Measurements from ENCODE around the gene MSRB1. TPM values are rescaled to one million over a fixed set of nuclear protein-coding genes. Genes with fewer than 3 reads are reported as not detected.

The MSRB1 gene
- polyA plus RNA-seq, 2 of the 4 experiments (the other 2 are of a cell fraction): 27.7 to 37.5 TPM

GRCh38 chr16:1917665-1918350 is 25.2 kb downstream of the MSRB1 start:
- WGBS (ENCODE audit: missing lambda C conversion rate): 15% methylated on average over 7 of the region's 81 CpGs

DNA sequence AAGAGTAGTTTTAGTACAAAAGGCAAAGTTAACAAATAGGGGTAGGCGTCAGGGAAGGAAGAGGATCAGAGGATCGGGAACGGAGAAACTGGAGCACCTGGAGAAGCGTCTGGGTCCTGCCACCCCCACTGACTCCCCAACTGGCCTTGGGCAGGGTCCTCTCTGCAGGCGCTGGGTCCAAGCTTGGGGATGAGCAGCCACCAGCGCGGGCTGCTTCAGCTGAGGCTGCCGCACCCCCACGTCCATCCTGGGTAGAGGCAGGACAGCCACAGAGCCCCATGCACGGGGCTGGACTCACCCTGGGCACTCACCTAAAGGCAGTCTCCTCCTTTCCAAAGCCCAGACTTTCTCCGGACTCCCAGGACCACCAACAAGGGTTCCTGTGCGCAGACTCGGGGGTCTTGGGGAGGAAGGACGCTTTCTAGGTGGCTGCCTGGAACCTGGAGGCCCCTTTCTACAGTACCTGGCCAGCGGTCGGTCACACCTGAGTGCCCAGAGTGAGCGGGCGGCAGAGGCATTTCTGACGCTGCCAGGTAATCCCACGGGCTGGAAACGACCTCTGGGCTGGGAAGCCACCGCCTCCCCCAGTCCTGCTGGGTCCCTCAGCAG is 25.8 kb downstream of the MSRB1 start:
- CTCF ChIA-PET: interaction anchor here (0.7 to 4.4 kb wide), 4 partner anchors 12 to 54 kb away, joined by 3 to 27 read pairs (median 4); no protein-coding TSS in a partner anchor
- peak overlapping the region; percentile 49 for H3K4me3 ChIP-seq
- no peaks in the 10 kb centered on the region for H3K9me3 ChIP-seq
- DNase-seq (ENCODE audit: low read depth in 1 of 2, low spot score in 1 of 2) (no peak), FAIRE-seq (no peak), ATAC-seq (0 out of 6 replicates have a peak, but pooled peaks of 1 of the 2 experiments have one; percentile 7)
- 51% methylated on average over 21 of the region's 22 CpGs for WGBS (ENCODE audit: missing lambda C conversion rate)
- no peak overlapping the region; a peak in 1 of 6 replicates for H3K27ac ChIP-seq
- peaks cover 35% of the 10 kb centered on the region for H3K4me1 ChIP-seq
- TF ChIP-seq HOXB13 (CRISPR knock-in tag; IDR thresholded peaks at IDR 0.05; ENCODE audit: low read depth): no peak
- TF ChIP-seq NFE2L2 (conservative IDR thresholded peaks at IDR 0.05; ENCODE audit: low read length): no peak
- no peak for TF ChIP-seq EHF (CRISPR knock-in tag; IDR thresholded peaks at IDR 0.05)
- TF ChIP-seq RNF2 (IDR thresholded peaks at IDR 0.05; ENCODE audit: borderline replicate concordance, low read depth): no peak
- no peak for TF ChIP-seq HOXB5 (CRISPR knock-in tag; IDR thresholded peaks at IDR 0.05)
- no peak for TF ChIP-seq RARB (CRISPR knock-in tag; IDR thresholded peaks at IDR 0.05)
- TF ChIP-seq SMC3 (IDR thresholded peaks at IDR 0.05): no peak
- TF ChIP-seq FOSB (CRISPR knock-in tag; IDR thresholded peaks at IDR 0.05): no peak
- TF ChIP-seq, protein P1, sequence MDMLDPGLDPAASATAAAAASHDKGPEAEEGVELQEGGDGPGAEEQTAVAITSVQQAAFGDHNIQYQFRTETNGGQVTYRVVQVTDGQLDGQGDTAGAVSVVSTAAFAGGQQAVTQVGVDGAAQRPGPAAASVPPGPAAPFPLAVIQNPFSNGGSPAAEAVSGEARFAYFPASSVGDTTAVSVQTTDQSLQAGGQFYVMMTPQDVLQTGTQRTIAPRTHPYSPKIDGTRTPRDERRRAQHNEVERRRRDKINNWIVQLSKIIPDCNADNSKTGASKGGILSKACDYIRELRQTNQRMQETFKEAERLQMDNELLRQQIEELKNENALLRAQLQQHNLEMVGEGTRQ (IDR thresholded peaks at IDR 0.05): no peak
- no peak for TF ChIP-seq RAD21 (conservative IDR thresholded peaks at IDR 0.05 in 1 of 2, IDR thresholded peaks at IDR 0.05 in 1 of 2)
- TF ChIP-seq CHD2 (IDR thresholded peaks at IDR 0.05; ENCODE audit: low read length, partially characterized antibody): no peak
- TF ChIP-seq ZC3H11A (IDR thresholded peaks at IDR 0.05): no peak
- TF ChIP-seq, protein P2, sequence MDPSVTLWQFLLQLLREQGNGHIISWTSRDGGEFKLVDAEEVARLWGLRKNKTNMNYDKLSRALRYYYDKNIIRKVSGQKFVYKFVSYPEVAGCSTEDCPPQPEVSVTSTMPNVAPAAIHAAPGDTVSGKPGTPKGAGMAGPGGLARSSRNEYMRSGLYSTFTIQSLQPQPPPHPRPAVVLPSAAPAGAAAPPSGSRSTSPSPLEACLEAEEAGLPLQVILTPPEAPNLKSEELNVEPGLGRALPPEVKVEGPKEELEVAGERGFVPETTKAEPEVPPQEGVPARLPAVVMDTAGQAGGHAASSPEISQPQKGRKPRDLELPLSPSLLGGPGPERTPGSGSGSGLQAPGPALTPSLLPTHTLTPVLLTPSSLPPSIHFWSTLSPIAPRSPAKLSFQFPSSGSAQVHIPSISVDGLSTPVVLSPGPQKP (IDR thresholded peaks at IDR 0.05; ENCODE audit: low read depth, low read length): no peak
- no peak for TF ChIP-seq HMGXB4 (CRISPR knock-in tag; IDR thresholded peaks at IDR 0.05; ENCODE audit: borderline replicate concordance)
- peak overlapping the region; percentile 86 for H3K4me2 ChIP-seq
- POLR2A ChIA-PET: no interaction called here

More at GRCh38 chr16:1917665-1918350, 25.2 kb downstream of the MSRB1 start:
- Histone ChIP-seq H3K4me2 (peak overlapping the region; percentile 86), H3K27ac (peak overlapping the region; percentile 16 to 84; a peak in 4 of 6 replicates), H3K9me3 (no peaks in the 10 kb centered on the region), H3K4me3 (peak overlapping the region; percentile 49), H3K4me1 (peaks cover 38% of the 10 kb centered on the region)
- ATAC-seq (peak; percentile 1 to 3; a peak in 1 of 6 replicates), FAIRE-seq (no peak), DNase-seq (ENCODE audit: low read depth in 1 of 2, low spot score in 1 of 2) (no peak)
- ChIA-PET CTCF (interaction anchor here (4.4 kb wide), 1 partner anchor 11 kb away, joined by 27 read pairs; no protein-coding TSS in a partner anchor), POLR2A (no interaction called here)
- TF ChIP-seq HOXA7 (CRISPR knock-in tag; IDR thresholded peaks at IDR 0.05) (no peak), FOSB (CRISPR knock-in tag; IDR thresholded peaks at IDR 0.05) (no peak), HOXB13 (CRISPR knock-in tag; IDR thresholded peaks at IDR 0.05; ENCODE audit: low read depth) (no peak), RARB (CRISPR knock-in tag; IDR thresholded peaks at IDR 0.05) (no peak)
- TF ChIP-seq, protein P3, sequence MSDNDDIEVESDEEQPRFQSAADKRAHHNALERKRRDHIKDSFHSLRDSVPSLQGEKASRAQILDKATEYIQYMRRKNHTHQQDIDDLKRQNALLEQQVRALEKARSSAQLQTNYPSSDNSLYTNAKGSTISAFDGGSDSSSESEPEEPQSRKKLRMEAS (IDR thresholded peaks at IDR 0.05): 0 out of 2 replicates have a peak, but pooled peaks have one; percentile 26
- TF ChIP-seq, protein P4, sequence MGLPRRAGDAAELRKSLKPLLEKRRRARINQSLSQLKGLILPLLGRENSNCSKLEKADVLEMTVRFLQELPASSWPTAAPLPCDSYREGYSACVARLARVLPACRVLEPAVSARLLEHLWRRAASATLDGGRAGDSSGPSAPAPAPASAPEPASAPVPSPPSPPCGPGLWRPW (IDR thresholded peaks at IDR 0.05): no peak
- TF ChIP-seq, protein P5, sequence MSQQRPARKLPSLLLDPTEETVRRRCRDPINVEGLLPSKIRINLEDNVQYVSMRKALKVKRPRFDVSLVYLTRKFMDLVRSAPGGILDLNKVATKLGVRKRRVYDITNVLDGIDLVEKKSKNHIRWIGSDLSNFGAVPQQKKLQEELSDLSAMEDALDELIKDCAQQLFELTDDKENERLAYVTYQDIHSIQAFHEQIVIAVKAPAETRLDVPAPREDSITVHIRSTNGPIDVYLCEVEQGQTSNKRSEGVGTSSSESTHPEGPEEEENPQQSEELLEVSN (IDR thresholded peaks at IDR 0.05; ENCODE audit: borderline replicate concordance, low read depth): no peak

Data from A549 (cell line).